ENCODE results near the gene ADARB2. TPM values are rescaled to one million over a fixed set of nuclear protein-coding genes. Genes with fewer than 3 reads are reported as not detected.

The ADARB2 gene
- total RNA-seq, 1 donor from 2014 or later: 1.8 TPM

- H3K4me1 Mint-ChIP-seq: peaks cover 18% of the 10 kb centered on the region
- no peaks in the 10 kb centered on the region for H3K9me3 Mint-ChIP-seq
- no peak overlapping the region for H3K27ac Mint-ChIP-seq (ENCODE audit: unreplicated experiment)
- peaks cover 47% of the 10 kb centered on the region for H3K36me3 Mint-ChIP-seq (ENCODE audit: low read depth)
- no peaks in the 10 kb centered on the region for H3K27me3 Mint-ChIP-seq (ENCODE audit: low read depth)
- DNase-seq (ENCODE audit: low read depth, low spot score): no peak
- TF ChIP-seq, protein P1, sequence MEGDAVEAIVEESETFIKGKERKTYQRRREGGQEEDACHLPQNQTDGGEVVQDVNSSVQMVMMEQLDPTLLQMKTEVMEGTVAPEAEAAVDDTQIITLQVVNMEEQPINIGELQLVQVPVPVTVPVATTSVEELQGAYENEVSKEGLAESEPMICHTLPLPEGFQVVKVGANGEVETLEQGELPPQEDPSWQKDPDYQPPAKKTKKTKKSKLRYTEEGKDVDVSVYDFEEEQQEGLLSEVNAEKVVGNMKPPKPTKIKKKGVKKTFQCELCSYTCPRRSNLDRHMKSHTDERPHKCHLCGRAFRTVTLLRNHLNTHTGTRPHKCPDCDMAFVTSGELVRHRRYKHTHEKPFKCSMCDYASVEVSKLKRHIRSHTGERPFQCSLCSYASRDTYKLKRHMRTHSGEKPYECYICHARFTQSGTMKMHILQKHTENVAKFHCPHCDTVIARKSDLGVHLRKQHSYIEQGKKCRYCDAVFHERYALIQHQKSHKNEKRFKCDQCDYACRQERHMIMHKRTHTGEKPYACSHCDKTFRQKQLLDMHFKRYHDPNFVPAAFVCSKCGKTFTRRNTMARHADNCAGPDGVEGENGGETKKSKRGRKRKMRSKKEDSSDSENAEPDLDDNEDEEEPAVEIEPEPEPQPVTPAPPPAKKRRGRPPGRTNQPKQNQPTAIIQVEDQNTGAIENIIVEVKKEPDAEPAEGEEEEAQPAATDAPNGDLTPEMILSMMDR (conservative IDR thresholded peaks at IDR 0.05): no peak
- H3K4me3 Mint-ChIP-seq: no peak overlapping the region
Observed at GRCh38 chr10:1127629-1128028, 609.7 kb downstream of the ADARB2 start.
